Endodermal cell (in vitro differentiated cells): ENCODE results near the gene HAVCR2. TPM values are rescaled to one million over a fixed set of nuclear protein-coding genes. Genes with fewer than 3 reads are reported as not detected.

ENCODE experiments used
- DNase-seq: peaks from one replicate; pipeline ENCODE4 v3.0.0-alpha.2; 2017
- H3K27ac ChIP-seq: 2 replicates; pipeline ENCODE4 v1.5.1; 2013; ENCODE audit warnings: mild to moderate bottlenecking, low read depth, low read length, moderate library complexity
- H3K27me3 ChIP-seq: 2 replicates; pipeline ENCODE4 v1.6.1; 2013; ENCODE audit warnings: mild to moderate bottlenecking, low read length, moderate library complexity; ENCODE audit not compliant: insufficient read depth, control insufficient read depth, poor library complexity, severe bottlenecking
- H3K36me3 ChIP-seq: 2 replicates; pipeline ENCODE4 v1.7.0; 2013; ENCODE audit warnings: mild to moderate bottlenecking, low read length, moderate library complexity; ENCODE audit not compliant: control insufficient read depth, insufficient read depth
- H3K4me1 ChIP-seq: one replicate; pipeline ENCODE4 v1.7.0; 2013; ENCODE audit warnings: low read length; ENCODE audit not compliant: control insufficient read depth, insufficient read depth
- H3K4me3 ChIP-seq: 2 replicates; pipeline ENCODE4 v1.5.1; 2013; ENCODE audit warnings: mild to moderate bottlenecking, low read length, moderate library complexity
- H3K9ac ChIP-seq: 2 replicates; pipeline ENCODE4 v1.6.1; 2013; ENCODE audit warnings: mild to moderate bottlenecking, low read length, moderate library complexity; ENCODE audit not compliant: poor library complexity, severe bottlenecking; ENCODE audit errors: extremely low read depth
- H3K9me3 ChIP-seq: 2 replicates; pipeline ENCODE4 v1.6.1; 2013; ENCODE audit warnings: mild to moderate bottlenecking, low read length, moderate library complexity; ENCODE audit not compliant: control insufficient read depth
- H3K27ac Mint-ChIP-seq: 2 replicates; pipeline ENCODE4 v1.8.0; 2020; ENCODE audit warnings: mixed read lengths
- H3K27me3 Mint-ChIP-seq: 2 replicates; pipeline ENCODE4 v1.8.0; 2021; ENCODE audit warnings: mild to moderate bottlenecking, mixed read lengths; ENCODE audit not compliant: insufficient read depth
- H3K36me3 Mint-ChIP-seq: 2 replicates; pipeline ENCODE4 v1.8.0; 2020; ENCODE audit warnings: low read depth, mixed read lengths
- H3K4me1 Mint-ChIP-seq: 2 replicates; pipeline ENCODE4 v1.8.0; 2020; ENCODE audit warnings: mixed read lengths
- H3K4me3 Mint-ChIP-seq: 2 replicates; pipeline ENCODE4 v1.8.0; 2020; ENCODE audit warnings: mild to moderate bottlenecking, moderate library complexity, mixed read lengths
- H3K9me3 Mint-ChIP-seq: 2 replicates; pipeline ENCODE4 v1.8.0; 2020; ENCODE audit warnings: mild to moderate bottlenecking, mixed read lengths
- WGBS, 2 experiments: methylation state at CpG; one replicate each; pipeline versions ENCODE4 v1.1.5 to v1.1.7; 2013; ENCODE audit warnings: missing lambda C conversion rate in 2 of 2, mixed read lengths in 1 of 2; ENCODE audit not compliant: insufficient coverage in 1 of 2, insufficient read length in 1 of 2; 5-methylcytosine and 5-hydroxymethylcytosine counted together
- total RNA-seq, 2 donors: library from RNA; stranded (reverse); fragmentation: NEBNext Ultra II Directional in 1 of 2; extraction: Animal tissue kit (Norgen Biotek cat#: 25700) in 1 of 2; gene quantifications; 2 replicates in 1 of 2; 3 replicates in 1 of 2; pipeline ENCODE4 v1.2.1, GENCODE V29; 2021
- TF ChIP-seq, protein P1 (sequence below): fragments of 200-600 bp; sonication (generic); conservative IDR thresholded peaks from 2 replicates; pipeline ENCODE4 v1.5.0; 2021; ENCODE audit warnings: antibody characterized with exemption, mild to moderate bottlenecking

The HAVCR2 gene
- total RNA-seq, 2 donors from 2014 or later, result 0.33 to 0.35 TPM

DNA sequence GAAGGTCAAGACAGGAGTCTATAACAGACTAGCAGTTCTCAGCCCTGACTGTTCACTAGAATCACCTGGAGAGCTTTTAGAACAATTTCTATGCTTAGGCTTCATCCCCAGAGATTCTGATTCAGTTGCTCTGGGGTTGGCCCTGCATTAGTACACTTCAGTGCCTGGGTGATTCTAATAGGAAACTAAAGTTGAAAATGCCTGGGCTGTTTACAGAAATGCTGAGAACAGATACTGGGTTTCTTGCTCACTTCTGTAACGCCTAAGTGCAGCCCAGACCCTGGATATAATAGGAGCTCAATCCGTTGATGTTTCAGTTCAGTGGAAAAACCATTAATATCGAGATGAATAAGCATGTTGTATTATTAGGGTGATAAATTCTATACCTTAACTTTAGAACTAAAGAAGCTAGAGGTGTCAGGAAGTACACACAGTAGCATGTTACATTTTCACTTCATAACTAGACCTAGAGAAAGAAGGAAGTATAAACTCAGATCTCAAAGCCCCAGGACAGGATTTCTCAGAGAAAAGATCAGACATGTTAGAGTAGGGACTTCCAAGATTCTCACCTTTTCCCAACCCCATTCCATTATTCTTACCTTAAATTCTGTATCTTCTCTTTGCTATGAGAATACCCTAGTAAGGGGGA lies 20.4 kb downstream of the HAVCR2 start:
- H3K9ac ChIP-seq, result no peak overlapping the region
- H3K36me3 ChIP-seq, result no peaks in the 10 kb centered on the region
- Mint-ChIP-seq H3K36me3 (no peaks in the 10 kb centered on the region), H3K4me1 (no peaks in the 10 kb centered on the region), H3K4me3 (no peak overlapping the region), H3K9me3 (no peaks in the 10 kb centered on the region), H3K27me3 (no peaks in the 10 kb centered on the region), H3K27ac (no peak overlapping the region)
- TF ChIP-seq, protein P1, sequence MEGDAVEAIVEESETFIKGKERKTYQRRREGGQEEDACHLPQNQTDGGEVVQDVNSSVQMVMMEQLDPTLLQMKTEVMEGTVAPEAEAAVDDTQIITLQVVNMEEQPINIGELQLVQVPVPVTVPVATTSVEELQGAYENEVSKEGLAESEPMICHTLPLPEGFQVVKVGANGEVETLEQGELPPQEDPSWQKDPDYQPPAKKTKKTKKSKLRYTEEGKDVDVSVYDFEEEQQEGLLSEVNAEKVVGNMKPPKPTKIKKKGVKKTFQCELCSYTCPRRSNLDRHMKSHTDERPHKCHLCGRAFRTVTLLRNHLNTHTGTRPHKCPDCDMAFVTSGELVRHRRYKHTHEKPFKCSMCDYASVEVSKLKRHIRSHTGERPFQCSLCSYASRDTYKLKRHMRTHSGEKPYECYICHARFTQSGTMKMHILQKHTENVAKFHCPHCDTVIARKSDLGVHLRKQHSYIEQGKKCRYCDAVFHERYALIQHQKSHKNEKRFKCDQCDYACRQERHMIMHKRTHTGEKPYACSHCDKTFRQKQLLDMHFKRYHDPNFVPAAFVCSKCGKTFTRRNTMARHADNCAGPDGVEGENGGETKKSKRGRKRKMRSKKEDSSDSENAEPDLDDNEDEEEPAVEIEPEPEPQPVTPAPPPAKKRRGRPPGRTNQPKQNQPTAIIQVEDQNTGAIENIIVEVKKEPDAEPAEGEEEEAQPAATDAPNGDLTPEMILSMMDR, result no peak
- WGBS, 2 experiments, result 95 to 100% methylated on average over 1 to 3 of the region's 3 CpGs
- H3K4me1 ChIP-seq, result no peaks in the 10 kb centered on the region
- no peak for DNase-seq
- H3K4me3 ChIP-seq, result no peak overlapping the region
- no peak overlapping the region for H3K27ac ChIP-seq
- H3K27me3 ChIP-seq, result no peaks in the 10 kb centered on the region
- no peaks in the 10 kb centered on the region for H3K9me3 ChIP-seq

DNA sequence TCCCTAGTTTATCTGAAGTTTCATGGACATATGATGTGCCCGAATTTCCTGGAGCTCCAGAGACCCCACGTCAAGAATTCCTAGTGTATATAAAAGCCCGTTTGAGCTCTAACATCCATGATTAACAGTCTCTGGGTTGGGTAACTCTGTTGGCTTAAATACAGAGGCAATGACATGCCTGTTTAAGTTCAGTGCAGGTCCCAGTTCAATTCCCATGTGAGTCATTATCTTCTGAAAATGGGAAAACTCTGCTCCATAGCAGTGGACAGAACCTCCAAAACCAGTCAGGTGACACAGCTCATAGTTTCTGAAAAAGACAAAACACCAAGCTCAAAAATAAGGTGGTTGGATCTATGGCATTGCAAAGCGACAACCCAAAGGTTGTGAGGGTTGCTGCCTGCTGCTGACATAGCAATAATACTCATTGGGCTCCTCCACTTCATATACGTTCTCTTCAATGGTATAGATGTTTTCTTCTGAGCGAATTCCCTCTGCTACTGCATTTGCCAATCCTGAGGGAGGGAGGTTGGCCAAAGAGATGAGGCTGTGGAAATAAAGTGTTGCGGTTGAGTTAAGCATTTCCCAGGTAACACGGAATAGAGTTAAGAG lies 22.0 kb downstream of the HAVCR2 start:
- H3K36me3 ChIP-seq, result no peaks in the 10 kb centered on the region
- H3K4me3 Mint-ChIP-seq, result no peak overlapping the region
- no peaks in the 10 kb centered on the region for H3K36me3 Mint-ChIP-seq
- H3K4me1 ChIP-seq, result no peaks in the 10 kb centered on the region
- 97 to 98% methylated on average over 6 to 8 of the region's 8 CpGs for WGBS, 2 experiments
- no peaks in the 10 kb centered on the region for H3K4me1 Mint-ChIP-seq
- no peaks in the 10 kb centered on the region for H3K27me3 ChIP-seq
- no peak overlapping the region for H3K27ac ChIP-seq
- TF ChIP-seq, protein P1, result no peak
- no peak overlapping the region for H3K27ac Mint-ChIP-seq
- no peaks in the 10 kb centered on the region for H3K9me3 ChIP-seq
- H3K9ac ChIP-seq, result no peak overlapping the region
- no peak for DNase-seq
- H3K9me3 Mint-ChIP-seq, result no peaks in the 10 kb centered on the region
- H3K4me3 ChIP-seq, result no peak overlapping the region
- no peaks in the 10 kb centered on the region for H3K27me3 Mint-ChIP-seq

DNA sequence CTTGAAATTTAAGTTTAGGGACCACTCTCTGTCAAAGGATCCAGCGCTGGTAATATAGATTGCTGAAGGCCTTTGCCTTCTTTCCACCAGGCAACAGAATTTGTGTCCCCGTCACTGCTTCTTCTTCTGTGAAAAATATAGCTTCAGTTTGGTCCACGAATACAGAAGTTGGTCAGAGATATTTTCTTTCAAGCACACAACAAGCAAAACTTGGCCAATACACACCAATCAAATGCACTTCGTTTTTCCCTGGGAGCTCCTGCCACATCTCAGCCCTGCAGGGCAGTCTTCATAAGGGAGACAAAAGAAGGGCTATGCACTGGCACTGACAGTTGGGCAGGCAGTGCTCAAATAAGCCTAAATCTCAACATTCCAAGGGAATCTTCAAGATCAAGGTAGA lies 22.9 kb downstream of the HAVCR2 start:
- no peaks in the 10 kb centered on the region for H3K36me3 ChIP-seq
- no peaks in the 10 kb centered on the region for H3K27me3 ChIP-seq
- Mint-ChIP-seq H3K36me3 (no peaks in the 10 kb centered on the region), H3K27ac (no peak overlapping the region), H3K9me3 (no peaks in the 10 kb centered on the region), H3K4me1 (no peaks in the 10 kb centered on the region), H3K27me3 (no peaks in the 10 kb centered on the region), H3K4me3 (no peak overlapping the region)
- H3K4me3 ChIP-seq, result no peak overlapping the region
- no peak overlapping the region for H3K9ac ChIP-seq
- no peaks in the 10 kb centered on the region for H3K9me3 ChIP-seq
- DNase-seq, result no peak
- no peak overlapping the region for H3K27ac ChIP-seq
- TF ChIP-seq, protein P1, result no peak
- no peaks in the 10 kb centered on the region for H3K4me1 ChIP-seq
- WGBS, 2 experiments, result 80 to 86% methylated on average over 2 to 4 of the region's 4 CpGs
